Immature natural killer cell (primary cell): ENCODE data around the gene ACTRT2. TPM values are rescaled to one million over a fixed set of nuclear protein-coding genes. Genes with fewer than 3 reads are reported as not detected.

Experiments
- DNase-seq, 3 donors: peaks; one replicate each; pipeline ENCODE4 v3.0.0; 2022; ENCODE audit warnings: mixed read lengths in 1 of 3
- H3K27ac Mint-ChIP-seq, 6 donors: one replicate each; pipeline ENCODE4 v1.8.0; 2020; ENCODE audit warnings: mixed read lengths in 6 of 6, mild to moderate bottlenecking in 5 of 6, inconsistent platforms in 4 of 6, moderate library complexity in 3 of 6
- H3K27me3 Mint-ChIP-seq, 3 donors: one replicate each; pipeline ENCODE4 v1.8.0; 2020 to 2021; ENCODE audit warnings: low read depth in 3 of 3, mild to moderate bottlenecking in 3 of 3, mixed read lengths in 3 of 3, moderate library complexity in 3 of 3, inconsistent platforms in 1 of 3
- H3K36me3 Mint-ChIP-seq, 3 donors: one replicate each; pipeline ENCODE4 v1.8.0; 2020; ENCODE audit warnings: mixed read lengths in 3 of 3, inconsistent platforms in 2 of 3, mild to moderate bottlenecking in 2 of 3
- H3K4me1 Mint-ChIP-seq, 2 donors: one replicate each; pipeline ENCODE4 v1.8.0; 2020; ENCODE audit warnings: inconsistent platforms in 2 of 2, mild to moderate bottlenecking in 2 of 2, mixed read lengths in 2 of 2, moderate library complexity in 1 of 2
- H3K4me3 Mint-ChIP-seq, 5 donors: one replicate each; pipeline ENCODE4 v1.8.0; 2020; ENCODE audit warnings: mild to moderate bottlenecking in 5 of 5, mixed read lengths in 5 of 5, inconsistent platforms in 3 of 5, moderate library complexity in 3 of 5
- H3K9me3 Mint-ChIP-seq, 6 donors: one replicate each; pipeline ENCODE4 v1.8.0; 2020; ENCODE audit warnings: mild to moderate bottlenecking in 6 of 6, mixed read lengths in 6 of 6, inconsistent platforms in 4 of 6, moderate library complexity in 3 of 6
- polyA plus RNA-seq, 3 donors: library from polyadenylated mRNA; unstranded; fragments of 300-500 nt; fragmentation: Illumina TruSeq; gene quantifications; one replicate each; pipeline ENCODE4 v1.2.3, GENCODE V29; 2021

The ACTRT2 gene
- polyA plus RNA-seq, 3 donors from 2014 or later = not detected

- Mint-ChIP-seq H3K4me3 (peak overlapping the region in 2 of 5 donors; percentile 29 to 51), H3K36me3 (no peaks in the 10 kb centered on the region), H3K27ac (no peak overlapping the region), H3K4me1 (peaks cover 0 to 2% of the 10 kb centered on the region in 2 donors), H3K9me3 (no peaks in the 10 kb centered on the region), H3K27me3 (peaks cover 2 to 3% (median 2%) of the 10 kb centered on the region in 3 donors)
- DNase-seq = no peak
Observed at GRCh38 chr1:3069491-3070308, 48.4 kb downstream of the ACTRT2 start.

GRCh38 chr1:3070309-3070643, 49.0 kb downstream of the ACTRT2 start:
- DNase-seq = no peak
- H3K27ac Mint-ChIP-seq = no peak overlapping the region
- H3K4me3 Mint-ChIP-seq = no peak overlapping the region
- H3K36me3 Mint-ChIP-seq = no peaks in the 10 kb centered on the region
- no peaks in the 10 kb centered on the region for H3K9me3 Mint-ChIP-seq
- peaks cover 0 to 2% of the 10 kb centered on the region in 2 donors for H3K4me1 Mint-ChIP-seq
- peaks cover 2 to 3% (median 2%) of the 10 kb centered on the region in 3 donors for H3K27me3 Mint-ChIP-seq

DNA sequence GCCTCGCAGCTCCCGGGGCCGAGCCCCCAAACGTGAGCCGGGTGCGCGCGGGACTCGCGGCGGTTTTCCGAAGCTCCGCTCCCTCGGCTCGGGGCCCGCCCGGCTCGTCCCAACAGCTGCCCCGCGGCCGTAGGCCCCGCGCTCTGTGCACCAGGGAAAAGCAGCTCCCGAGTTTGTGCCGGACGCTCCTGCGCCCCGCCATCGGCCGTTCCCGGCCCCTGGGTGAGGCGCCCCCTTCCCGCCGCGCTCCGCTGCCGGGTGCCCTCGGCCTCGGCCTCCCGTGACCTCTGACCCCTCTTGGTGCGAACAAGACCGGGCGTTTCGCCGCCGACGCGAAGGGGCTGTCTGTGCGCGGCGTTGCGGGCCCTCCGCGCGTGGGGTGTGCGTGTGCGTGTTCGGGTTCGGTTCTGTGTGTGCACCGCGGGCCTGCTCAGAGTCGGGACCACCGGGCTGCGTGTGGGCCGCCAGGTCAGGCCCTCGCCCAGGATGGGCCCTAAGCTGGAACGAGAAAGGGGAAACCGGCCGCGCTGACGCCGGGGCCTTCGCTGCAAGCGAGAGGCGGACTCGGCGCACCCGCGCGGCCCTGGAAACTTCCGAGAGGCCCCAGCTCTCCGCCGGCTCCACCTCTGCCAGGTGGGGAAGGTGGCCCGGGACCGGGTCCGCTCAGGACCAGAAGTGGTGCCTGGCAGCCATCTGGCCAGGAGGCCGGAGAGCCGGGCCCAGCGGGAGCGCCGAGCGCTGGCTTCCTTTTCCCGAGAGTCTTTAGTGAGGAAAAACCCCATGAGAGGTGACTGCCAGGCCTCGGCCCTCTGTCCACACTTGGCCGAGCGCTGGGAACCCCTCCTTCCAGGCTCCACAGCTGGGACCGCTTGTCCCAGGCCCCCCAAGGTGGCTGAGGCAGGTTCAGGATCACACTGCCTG, 49.6 kb downstream of the ACTRT2 start:
- peak overlapping the region in 1 of 5 donors; percentile 38 for H3K4me3 Mint-ChIP-seq
- no peaks in the 10 kb centered on the region for H3K9me3 Mint-ChIP-seq
- H3K27ac Mint-ChIP-seq = no peak overlapping the region
- no peaks in the 10 kb centered on the region for H3K36me3 Mint-ChIP-seq
- H3K4me1 Mint-ChIP-seq = peaks cover 0 to 2% of the 10 kb centered on the region in 2 donors
- H3K27me3 Mint-ChIP-seq = peaks cover 2 to 3% (median 2%) of the 10 kb centered on the region in 3 donors
- no peak for DNase-seq

GRCh38 chr1:3071565-3072390, 50.5 kb downstream of the ACTRT2 start:
- Mint-ChIP-seq H3K4me3 (no peak overlapping the region), H3K4me1 (peaks cover 0 to 2% of the 10 kb centered on the region in 2 donors), H3K9me3 (no peaks in the 10 kb centered on the region), H3K27me3 (peaks cover 2 to 6% (median 3%) of the 10 kb centered on the region in 3 donors), H3K36me3 (no peaks in the 10 kb centered on the region), H3K27ac (no peak overlapping the region)
- DNase-seq = no peak

Other genes with a start within 250 kb of the ACTRT2 start
- under 1 TPM in 1 of 3 donors, not detected in 2; 0.07 TPM for gene TTC34, start 219.8 kb upstream of the ACTRT2 start, polyA plus RNA-seq
- under 1 TPM; 0.17 to 0.29 (median 0.22) TPM for gene PRDM16, start 47.7 kb downstream of the ACTRT2 start, polyA plus RNA-seq